Measurements from ENCODE around the gene HSPB9.
"Not testable (repeated sequence)": the region's sequence is repeated elsewhere in the genome, so short reads cannot be mapped to it uniquely, and the experiment has no call there.

The HSPB9 gene

DNA sequence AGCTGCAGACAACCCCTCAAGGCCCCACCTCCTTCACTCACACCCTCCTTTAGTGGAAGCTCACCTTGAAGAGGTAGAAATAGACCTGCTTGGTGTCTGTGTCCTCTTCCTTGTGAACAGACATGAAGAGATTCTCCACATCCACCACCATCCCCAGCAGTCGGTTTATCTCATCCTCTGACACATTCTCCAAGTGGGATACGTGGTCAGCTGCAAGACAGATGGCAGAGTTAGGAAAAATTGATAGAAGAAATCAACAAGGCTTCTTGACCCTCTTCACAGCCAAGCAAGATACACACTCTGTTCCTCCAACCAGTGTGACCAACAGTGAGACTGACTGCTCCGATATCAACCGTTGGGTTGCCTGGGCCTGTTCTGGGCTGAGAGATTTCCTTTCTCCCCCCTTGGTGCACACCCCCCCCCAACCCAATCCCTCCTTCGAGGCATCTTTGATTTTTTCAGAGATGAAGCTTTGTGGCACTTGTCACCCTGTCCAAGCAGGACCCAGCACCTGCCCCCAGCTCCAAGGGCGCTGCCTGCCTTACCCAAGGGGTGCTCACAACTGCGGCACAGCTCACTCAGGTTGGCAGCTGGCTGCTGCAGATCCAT, 2.3 kb upstream of the HSPB9 start:
- no peak for DNase-seq (ENCODE audit: low spot score)

DNA sequence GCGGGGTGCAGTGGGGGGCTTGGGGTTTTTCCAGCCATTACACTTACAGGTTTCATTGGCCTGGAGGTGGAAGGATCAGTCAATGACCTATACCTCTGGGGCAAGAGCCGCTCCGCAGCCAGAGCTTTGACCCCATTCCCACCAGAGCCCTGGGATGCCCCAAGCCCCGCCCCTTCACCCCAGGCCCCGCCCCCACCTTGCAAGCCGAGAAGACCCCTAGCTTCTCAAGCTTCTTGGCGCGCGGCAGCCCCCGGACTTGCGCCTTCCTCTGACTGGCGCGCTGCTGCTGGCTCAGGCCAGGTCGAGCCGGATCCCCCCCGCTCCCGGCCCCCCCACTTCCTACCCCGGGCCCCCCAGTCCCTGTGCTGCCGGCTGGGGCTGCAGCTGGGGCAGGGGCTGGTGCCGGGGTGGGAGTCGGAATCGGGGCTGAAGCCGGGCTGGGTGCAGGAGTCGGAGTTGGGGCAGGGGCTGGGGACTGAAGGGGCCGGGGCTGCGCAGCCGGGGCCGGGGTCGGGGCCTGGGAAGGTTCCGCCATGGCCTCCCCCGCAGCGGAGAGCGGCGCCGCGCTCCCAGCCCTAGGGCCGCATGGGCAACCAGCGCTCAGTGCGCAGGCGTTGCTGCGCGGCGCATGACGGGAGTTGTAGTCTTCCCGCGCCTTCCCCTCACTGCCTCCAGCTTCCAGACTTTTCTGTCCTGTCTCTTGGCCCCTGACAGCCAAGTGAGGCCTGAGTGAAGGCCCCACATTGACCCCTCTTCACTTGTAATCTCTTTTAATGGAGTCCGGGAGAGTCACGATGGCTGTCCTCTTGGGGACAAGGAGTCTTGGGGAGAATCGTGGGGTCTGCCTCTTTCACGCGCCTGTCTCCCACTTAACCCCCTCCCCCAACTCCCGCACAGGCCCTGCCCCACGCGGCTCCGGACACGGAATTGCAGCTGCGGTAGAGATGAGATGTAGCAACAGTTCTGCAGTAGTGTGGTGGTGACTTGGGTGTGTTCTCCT, 1.5 kb upstream of the HSPB9 start, which contains the start of gene KAT2A:
Gene KAT2A (minus strand): TSS at position 598 of the 1,000 bp plus-strand sequence. CDS start 63 bp downstream, at position 535.
- DNase-seq (ENCODE audit: low spot score), result peak; percentile 74

DNA sequence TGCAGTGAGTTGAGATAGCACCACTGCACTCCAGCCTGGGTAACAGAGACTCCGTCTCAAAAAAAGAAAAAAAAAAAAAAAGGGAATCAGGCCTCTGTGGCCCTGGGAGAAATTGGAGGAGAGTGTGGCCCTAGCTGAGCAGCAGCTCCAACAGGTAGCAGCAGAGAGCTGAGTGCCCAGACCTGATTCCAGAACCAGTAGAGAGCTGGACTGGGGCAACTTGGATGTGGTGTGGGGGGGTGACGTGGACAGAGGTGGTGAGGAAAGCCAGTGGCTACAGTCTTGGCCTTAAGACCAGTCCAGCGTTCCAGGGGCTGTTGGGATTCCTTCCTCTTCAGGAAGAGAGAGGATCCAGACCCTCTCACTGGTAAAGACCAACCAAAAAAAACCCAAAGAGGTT, 1.7 kb downstream of the HSPB9 start:
- DNase-seq (ENCODE audit: low spot score), result no peak

DNA sequence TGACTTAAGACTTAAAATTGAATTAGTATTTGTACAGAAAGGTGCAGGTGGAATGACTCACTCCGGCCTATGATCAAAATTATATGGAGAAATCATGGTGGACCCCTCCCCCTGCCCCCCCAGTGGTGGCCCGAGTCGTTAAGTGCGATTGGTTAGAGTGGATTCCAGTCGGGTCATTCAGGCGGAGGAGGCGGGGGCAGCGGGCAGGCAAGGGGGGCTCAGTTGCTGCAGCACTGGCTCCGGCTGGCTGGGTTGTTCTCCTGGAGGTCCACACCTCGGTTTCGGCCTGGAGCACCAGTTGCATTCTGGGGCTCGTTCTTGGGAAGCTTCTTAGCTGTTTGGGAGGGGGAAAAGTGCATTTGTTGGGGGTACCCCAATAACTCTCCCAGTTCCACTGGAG, 3.0 kb downstream of the HSPB9 start:
- no peak for DNase-seq (ENCODE audit: low spot score)

DNA sequence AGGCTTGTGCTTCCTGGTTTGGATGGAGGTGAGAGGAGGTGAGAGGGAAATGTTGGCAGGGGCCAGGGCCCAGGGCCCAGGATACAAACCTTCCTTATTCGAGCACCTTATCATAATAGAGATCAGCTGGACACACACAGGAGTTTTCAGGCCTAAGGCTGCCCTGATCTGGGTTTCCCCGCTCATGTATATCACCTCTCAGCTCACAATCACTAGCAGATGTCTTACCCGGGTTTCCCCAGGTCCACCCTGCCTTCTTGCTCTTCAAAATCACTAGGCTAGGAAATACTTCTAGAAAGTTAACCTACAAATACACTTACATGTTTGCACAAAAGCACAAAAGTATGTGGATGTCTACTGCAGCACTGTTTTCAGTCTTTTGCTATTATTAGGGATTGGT, 4.2 kb downstream of the HSPB9 start:
- DNase-seq (ENCODE audit: low spot score), result no peak

DNA sequence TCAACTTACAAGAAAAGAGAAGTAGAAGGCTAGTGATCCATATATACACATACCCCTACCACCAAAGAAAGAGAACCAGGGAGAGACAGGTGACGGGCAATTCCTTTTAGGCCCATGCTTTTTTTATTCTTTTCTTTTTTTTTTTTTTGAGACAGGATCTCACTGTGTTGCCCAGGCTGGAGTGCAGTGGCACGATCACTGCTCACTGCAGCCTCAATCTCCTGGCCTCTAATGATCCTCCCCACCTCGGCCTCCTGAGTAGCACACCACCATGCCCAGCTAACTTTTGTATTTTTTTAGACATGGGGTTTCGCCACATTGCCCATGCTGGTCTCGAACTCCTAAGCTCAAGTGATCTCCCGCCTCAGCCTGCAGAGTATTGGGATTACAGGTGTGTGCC, 4.8 kb downstream of the HSPB9 start:
- DNase-seq (ENCODE audit: low spot score), result no peak

DNA sequence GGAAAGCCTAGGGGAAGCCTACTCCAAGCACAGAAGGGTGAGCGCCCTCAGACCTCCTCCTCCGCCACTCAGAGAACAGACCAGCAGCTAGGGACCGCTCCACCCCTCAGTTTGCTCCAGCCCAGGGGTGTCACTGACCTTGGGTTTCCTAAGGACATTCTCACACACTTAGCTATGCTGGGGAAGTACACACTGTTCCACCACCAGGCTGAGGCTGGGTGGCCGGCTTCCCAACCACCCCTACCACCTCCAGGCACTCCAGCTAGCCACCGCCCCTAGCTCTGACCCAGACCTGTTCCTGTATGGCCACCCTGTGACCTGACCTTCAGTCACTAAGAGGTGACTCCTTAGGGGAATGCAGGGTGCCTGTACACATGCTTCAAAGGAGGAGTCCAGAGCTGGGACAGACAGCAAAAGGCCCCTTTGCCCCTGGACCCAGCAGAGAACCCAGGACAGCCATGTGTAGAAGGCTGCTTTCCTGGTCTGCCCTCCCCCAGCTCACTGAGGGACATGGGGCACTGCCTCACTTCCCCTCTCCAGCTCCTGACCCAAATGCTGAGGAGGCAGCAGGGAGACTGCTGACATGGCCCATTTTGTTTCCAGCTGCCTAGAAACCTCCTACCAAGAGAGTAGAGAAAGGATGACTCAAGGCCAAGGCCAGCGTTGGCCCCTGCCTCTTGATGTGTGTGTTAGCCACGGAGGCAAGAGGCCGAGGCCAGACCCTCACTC, 6.7 kb downstream of the HSPB9 start:
- no peak for DNase-seq (ENCODE audit: low spot score)

DNA sequence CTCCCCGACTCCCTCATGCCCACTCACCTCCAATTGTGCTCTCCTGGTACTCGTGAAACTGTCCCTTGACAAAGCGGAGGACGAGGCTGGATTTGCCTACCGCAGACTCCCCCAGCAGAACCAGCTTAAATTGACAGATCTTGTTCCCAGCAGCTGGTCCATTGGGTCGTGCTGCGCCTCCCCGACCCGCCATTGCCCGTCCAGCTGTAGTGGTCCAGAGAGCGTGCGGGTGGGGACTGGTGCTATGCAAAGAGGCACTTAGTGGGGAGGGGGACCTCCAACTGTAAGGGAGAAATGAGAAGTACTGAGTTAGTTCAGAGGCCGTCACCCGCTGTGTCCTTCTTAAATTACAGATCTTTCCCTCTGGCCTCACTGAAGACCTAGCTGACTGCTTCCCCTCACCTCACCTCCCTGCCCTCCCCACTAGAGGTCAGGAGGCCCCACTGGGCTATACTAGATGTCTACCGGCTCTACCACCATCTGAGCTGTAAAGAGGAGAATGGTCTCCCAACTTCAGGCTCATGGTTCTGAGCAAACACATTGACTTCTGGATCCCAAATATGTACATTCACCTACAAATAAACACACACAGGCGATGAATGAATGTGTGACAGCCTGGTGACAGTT, 7.8 kb downstream of the HSPB9 start:
- no peak for DNase-seq (ENCODE audit: low spot score)

DNA sequence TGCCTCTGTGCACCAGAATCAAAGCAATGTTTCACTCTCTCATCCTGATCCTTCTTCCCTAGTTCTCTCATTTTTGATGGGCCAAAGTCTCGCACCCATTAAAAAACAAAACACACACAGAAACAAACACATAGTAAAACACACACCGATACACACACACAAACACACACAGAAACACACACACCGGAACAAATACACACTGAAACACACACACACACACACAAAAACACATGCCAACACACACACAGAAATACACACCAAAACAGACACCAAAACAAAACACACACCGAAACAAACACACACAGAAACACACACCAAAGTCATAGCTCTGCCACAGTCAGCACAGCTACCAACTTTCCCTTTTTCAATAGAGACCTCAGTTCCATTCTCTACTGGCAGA, 8.6 kb downstream of the HSPB9 start:
- DNase-seq (ENCODE audit: low spot score), result no peak

DNA sequence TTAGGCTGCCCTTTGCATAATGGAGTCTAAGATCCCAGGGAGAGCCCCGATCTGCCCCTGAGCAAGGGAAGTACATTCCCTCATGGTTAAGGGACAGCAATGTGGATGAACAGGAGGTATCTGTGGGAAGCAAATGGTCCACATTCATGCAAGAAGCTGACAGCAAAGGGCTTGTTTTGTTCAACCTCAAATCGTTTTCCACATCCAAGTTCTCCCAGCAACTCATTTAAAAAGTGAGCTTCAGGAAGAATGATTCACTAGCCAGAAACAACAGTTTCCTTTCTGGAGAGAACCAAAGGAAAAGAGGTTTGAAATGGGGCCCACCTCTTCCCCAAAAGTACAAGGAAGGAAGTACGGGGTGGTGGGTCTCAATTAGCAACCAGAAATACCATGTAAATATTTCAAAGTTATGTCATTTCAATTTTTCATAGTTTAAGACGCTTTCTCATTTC, 9.4 kb downstream of the HSPB9 start:
- DNase-seq (ENCODE audit: low spot score), result no peak

DNA sequence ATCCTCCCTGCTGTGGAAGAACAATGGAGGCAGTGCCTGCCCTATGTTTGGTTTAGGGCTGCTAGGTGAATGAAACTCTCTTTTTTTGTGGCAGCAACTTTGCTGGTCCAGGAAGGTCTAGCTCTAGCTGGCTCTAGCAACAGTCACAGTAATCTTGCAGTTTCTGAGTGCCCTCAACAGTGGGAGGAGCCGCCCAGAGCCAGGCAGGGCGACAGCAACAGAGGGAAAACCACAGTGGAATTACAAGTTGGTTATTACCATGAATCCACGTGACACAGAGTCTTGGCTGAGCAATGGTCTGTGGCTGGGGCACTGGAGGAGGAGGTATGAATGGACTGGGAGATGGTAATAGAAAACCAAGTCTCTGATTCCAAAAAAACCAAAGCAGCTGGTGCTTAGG, 10.3 kb downstream of the HSPB9 start:
- DNase-seq (ENCODE audit: low spot score), result peak; percentile 18

DNA sequence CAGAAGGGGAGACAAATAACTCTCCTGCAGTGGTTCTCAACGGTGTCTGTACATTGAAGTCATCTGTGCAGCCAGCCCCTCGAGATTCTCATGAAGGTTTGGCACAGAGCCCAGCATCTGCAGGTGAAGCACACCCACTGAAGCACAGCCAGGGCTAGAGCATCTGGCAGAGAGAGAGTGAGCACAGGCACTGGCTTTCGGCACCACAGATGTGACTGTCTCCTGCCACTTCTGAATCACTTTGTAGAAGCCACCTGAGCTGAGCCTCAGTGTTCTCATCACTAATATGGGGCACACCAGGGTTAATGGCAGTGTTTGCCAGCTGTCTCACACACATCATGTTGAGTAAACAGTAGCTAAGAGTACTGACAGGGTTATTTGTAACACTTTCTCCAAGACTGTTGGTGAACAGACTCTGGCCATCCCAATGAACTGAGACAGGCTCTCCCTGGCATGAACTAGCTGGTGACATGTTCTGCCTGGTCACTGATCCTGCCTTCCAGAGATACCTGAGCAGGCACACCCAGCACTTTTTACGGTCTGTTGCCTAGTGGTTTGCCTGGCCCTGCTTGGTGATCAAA, 10.9 kb downstream of the HSPB9 start:
- DNase-seq (ENCODE audit: low spot score), result peak; percentile 46

DNA sequence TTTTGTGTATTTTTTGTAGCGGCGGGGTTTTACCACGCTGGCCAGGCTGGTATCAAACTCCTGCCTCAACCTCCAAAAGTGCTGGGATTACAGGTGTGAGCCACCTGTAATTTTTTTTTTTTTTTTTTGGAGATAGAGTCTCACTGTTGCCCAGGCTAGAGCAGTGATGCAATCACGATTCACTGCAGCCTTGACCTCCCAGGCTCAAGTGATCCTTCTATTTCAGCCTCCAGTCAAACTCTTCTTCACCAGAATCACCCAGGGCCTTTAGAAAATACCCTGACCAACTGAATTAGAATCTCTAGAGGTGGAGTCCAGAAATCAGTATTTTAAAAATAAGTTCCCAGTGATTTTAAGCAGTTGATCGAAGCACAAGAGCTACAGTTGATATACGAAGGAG, 12.5 kb downstream of the HSPB9 start:
- DNase-seq (ENCODE audit: low spot score), result no peak

DNA sequence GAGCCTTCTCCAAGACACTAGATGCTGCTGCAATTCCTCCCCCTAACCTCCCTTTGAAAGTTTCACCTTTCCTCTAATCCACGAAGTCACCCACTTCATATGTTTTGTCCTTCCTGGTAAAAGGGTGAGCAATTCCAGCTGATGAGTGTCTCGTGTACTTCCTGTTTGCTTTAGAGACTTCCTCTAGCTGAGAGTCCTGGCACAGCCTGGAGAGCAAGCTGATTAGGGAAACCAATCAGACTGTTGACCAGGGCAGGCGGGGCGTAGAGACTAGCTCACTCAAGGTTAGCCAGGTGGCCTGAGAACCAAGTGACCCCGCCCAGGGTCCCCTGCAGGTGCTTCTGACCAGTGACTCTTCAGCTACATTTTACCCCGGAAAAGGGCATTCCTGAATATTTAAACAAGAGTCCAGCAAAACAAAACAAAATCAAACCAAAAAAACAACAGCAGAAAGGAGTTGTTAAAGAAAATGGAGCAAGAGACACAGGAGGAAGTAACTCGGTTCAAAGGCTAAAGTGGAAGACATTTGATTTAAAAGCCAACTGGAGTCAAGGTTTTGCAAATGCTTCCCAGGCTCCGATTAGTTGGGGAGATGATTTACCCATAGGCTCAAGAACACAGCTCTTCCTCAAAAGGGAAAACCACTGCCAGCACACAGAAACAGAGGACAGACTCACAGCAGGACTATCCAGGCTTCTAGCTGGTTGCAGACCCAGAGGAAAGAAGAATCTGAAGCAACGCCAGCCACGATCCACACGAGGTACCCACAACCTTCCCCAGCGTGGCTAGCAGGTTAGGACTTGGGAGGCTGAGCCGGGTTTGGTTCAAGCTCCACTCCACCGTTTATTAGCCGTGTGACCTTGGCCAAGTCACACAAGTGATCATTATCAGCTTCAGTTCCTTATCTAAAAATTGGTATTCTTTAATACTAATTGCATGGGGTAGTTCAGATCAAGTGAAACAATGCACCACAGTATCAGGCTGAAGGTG, 13.4 kb downstream of the HSPB9 start:
- peak; percentile 14 for DNase-seq (ENCODE audit: low spot score)

DNA sequence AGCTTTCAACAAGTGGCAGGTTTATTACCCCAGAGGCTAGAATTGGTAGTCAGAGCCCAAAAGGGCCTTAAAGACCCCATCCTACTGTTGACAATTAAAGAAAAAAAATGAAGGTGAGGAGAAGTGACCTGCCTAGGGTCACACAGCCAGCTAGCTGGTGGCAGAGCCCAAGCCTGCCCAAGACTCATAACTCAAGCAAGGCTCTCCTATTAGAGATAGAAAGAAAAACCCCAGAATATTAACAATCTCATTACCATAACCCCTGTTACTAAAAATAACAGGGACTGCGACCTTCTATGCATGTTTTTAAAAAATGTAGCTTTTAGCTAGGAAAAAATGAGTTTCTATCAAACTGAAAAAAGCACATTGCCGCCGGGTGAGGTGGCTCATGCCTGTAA, 14.0 kb downstream of the HSPB9 start:
- no peak for DNase-seq (ENCODE audit: low spot score)

DNA sequence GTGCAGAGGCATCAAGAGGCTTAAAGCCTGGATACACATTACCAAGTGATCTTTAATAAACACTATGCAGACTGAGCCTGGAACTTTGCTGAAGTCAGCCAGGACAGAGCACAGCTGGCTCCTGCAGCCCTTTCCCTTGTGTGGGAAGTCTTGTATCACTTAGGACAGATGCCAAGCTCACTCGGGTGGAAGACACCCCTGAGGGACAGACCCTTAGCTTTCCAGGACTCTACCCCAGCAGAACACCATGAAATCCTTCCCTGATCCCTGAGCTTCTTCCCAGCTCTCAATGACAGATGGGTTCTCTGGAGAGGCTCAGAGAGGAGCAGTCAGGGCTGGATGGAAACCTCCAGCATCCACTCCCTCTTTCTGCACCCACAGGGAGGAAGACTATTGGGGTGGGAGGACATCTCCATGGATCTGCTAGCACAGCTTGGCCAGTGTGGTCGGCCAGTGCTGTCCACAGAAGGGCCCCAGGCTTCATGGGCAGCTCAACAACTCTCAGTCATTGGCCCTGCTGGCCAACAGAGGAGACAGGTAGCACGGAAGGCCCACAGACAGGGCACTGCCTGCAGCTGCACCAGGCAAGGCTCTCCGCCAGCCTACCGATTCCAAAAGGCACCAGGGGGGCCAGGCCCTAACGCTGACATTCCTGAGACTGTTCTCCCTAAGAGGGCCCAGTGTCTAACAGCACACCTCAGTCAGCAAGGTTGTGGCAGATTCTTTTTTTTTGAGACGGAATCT, 16.3 kb downstream of the HSPB9 start:
- DNase-seq (ENCODE audit: low spot score), result no peak

DNA sequence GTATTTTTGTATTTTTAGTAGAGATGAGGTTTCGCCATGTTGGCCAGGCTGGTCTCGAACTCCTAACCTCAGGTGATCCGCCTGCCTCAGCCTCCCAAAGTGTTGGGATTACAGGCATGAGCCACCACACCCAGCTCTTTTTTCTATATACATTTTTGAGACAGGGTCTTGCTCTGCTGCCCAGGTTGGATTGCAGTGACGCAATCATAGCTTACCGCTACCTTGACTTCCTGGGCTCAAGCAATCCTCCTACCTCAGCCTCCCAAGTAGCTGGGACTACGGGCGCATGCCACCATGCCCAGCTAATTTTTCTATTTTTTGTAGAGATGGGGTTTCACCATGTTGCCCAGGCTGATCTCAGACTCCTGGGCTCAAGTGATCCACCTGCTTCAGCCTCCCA, 18.1 kb downstream of the HSPB9 start:
- not testable (repeated sequence) for DNase-seq (ENCODE audit: low spot score)

DNA sequence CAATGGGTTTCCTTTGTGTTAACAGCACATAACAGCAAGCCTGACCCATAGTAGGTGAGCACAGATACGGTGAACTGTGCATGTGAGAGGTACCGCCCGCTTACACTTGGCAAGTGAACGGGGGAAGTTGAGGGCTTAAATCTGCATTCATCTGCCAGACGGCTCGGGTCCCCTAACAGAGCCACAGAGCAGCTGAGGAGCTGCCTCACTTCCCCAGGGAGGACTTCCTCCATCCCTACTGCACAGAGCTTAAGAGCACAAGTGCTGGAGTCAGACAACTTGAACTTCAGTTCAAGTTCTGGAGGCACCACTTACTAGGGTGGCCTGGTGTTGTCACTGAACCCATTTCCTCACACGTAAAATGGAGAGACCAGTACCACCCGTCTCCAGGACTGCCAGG, 18.8 kb downstream of the HSPB9 start:
- no peak for DNase-seq (ENCODE audit: low spot score)

DNA sequence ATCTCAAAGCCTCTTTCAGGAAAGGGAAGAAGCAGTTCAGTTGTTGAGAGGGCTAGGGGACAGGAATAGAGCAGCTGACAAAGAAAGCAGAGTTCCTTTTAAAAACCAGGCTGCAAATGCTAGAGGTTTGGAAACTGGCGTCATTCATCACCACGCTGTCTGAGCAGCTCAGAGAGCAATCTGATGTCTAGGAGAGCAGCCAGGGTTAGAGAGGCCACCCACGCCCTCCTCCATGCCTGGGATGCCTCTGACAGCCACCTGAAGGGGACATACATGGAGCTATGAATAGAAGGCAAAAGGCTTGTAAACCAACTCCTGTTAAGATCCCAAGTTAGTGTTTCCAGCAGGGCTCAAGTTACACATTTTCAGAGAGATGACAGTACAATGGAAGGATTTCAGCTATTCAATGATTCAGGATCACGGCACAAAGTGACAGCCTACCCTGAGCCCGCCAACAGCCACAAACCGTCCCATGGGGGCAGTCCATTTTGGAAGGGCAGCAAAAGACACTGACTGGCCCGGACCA, 19.8 kb downstream of the HSPB9 start:
- DNase-seq (ENCODE audit: low spot score), result no peak

Data from CD4-positive, alpha-beta T cell treated with Interleukin-2 at 100 ng/mL for 4 hours (primary cell).